HG03469 (cell line): ENCODE results near the gene FBXO10.

Experiments used
- ATAC-seq: cut with Tn5 transposase; IDR thresholded peaks from one replicate; pipeline ENCODE4 v1.9.1; 2021; ENCODE audit warnings: mild to moderate bottlenecking, moderate library complexity, moderate number of reproducible peaks; ENCODE audit not compliant: unreplicated experiment

The FBXO10 gene

DNA sequence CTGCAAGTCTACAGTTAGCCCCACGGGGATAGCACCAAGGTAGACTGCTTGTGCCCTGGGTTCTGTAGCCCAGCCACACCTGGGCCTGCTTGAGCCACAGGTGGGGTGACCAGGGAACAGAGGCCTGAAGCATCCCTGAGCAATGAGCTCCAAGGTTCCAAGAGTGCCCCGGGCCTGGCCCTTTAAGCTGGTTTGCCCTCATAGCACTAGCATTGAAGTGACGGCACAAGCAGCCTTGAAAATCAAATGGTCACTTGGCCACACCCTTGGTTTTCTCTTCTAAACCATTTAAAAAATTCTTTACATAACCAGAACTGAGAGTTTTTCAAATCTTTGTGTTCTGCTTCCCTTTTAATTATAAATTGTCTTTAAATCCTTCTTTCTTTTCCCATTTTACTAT, 24.7 kb downstream of the FBXO10 start:
- ATAC-seq, result no peak

GRCh38 chr9:37550781-37551180, 25.4 kb downstream of the FBXO10 start:
- ATAC-seq, result no peak

GRCh38 chr9:37549527-37549926, 26.7 kb downstream of the FBXO10 start:
- ATAC-seq, result no peak

- ATAC-seq, result no peak
These were observed 28.8 kb downstream of the FBXO10 start for GRCh38 chr9:37547328-37547878.

DNA sequence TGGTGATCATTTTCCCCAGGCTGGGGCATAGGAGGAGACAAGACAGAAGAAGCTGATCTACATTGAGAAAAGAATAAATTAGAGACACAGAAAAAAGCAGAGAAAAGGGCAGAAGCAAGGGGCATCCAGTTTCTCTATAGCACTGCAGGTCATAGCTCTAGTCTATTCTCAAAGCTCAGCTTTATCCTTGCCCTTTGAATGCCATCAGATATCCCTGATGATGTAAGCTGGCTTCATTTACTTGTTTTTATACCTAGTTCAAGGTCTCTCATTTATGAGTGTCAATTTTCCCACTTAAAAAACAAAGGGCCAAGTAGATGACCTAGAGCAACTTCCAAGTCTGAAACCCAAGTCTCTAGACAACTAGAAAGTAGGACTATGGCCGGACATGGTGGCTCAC, 32.7 kb downstream of the FBXO10 start:
- no peak for ATAC-seq

GRCh38 chr9:37542895-37543294, 33.3 kb downstream of the FBXO10 start:
- ATAC-seq, result no peak

DNA sequence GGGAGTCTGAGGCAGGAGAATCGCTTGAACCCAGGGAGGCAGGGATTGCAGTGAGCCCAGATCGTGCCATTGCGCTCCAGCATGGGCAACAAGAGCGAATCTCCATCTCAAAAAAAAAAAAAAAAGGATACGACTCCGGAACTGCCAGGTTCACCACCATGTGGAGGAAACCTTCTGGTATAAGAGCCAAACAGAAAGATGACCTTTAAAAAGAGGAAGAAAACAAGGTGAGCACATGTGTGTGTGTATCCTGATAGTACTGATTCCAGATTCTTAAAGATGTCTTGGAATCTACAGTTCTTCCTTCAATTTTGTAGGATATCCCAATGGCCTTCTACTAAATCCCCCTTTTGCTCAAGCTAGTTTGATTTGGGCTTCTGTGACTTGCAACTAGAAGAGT, 33.7 kb downstream of the FBXO10 start:
- no peak for ATAC-seq

- ATAC-seq, result no peak
These were observed 34.7 kb downstream of the FBXO10 start for GRCh38 chr9:37541465-37541864.

DNA sequence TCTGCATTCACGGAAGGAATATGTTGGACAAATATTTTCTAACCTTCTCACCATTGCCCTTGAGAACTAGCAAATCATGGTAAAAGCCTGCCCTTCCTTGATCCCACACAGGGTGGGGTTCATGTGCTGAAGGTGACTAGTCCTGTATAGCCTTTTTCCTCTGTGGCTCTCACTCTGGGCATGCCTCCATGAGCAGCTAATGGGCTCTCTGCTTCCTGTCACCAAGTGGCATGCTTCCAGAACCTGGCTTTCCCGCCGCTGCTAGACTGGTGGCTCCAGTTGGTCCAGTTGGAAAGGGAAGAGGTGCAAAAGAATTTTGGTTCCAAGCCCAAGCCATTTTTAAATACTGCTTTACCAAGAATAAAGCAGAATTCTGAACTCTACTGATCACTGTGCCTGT, 35.5 kb downstream of the FBXO10 start:
- no peak for ATAC-seq

DNA sequence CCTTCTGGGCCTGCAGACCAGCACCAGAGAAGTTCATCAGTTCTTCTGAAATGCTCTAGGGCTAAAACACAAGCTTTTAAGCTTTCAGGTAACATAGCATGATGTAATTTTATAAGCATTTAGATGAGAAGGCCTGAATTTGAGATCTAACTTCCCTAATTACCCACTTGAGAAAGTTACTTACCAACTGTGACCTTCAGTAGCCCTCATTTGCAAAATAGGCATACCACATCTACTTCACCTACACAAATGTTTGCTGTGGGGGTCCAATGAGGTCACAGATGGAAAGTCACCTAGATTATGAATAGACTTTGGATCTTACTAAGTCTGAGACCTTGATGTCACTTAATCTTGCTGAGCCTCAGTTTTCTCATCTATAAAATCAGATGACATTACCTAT, 36.5 kb downstream of the FBXO10 start:
- no peak for ATAC-seq

DNA sequence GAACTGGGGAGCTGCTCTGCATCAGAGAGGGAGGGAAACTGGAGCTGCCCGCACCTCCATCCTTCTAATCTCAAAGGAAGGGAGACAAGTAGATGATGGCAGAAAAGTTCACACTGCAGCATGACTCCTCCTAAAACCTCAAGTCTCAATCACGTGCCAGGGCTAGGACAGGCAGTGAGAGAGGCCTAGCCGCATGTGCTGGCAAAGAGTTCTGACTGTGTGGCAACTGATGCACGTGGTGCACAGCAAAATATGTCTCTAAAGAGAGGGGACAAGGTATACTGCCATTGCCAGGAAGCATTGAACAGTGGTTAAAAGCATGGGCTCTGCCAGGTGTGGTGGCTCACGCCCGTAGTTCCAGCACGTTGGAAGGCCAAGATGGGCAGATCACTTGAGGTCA, 38.1 kb downstream of the FBXO10 start:
- ATAC-seq, result no peak

GRCh38 chr9:37534901-37535300, 41.3 kb downstream of the FBXO10 start:
- no peak for ATAC-seq

DNA sequence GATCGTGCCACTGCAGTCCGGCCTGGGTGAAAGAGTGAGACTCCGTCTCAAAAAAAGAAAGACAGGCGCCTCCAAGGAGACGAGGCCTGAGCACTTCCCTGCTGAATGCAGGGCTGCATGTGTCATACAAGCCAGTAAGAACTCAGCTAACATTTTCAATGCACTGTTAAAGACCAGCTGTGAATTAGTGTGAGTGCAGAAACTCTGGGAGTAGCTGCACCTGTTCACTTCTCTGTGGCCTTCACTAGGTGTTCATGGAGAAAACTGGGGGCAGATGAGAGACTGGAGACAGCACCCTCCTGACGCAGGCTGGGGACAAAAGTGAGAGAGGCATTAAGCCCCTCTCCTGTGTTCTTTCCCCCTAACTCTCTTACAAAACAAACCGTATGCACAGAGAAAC, 41.8 kb downstream of the FBXO10 start:
- ATAC-seq, result no peak

GRCh38 chr9:37531699-37532098, 44.5 kb downstream of the FBXO10 start:
- ATAC-seq, result peak; percentile 65

DNA sequence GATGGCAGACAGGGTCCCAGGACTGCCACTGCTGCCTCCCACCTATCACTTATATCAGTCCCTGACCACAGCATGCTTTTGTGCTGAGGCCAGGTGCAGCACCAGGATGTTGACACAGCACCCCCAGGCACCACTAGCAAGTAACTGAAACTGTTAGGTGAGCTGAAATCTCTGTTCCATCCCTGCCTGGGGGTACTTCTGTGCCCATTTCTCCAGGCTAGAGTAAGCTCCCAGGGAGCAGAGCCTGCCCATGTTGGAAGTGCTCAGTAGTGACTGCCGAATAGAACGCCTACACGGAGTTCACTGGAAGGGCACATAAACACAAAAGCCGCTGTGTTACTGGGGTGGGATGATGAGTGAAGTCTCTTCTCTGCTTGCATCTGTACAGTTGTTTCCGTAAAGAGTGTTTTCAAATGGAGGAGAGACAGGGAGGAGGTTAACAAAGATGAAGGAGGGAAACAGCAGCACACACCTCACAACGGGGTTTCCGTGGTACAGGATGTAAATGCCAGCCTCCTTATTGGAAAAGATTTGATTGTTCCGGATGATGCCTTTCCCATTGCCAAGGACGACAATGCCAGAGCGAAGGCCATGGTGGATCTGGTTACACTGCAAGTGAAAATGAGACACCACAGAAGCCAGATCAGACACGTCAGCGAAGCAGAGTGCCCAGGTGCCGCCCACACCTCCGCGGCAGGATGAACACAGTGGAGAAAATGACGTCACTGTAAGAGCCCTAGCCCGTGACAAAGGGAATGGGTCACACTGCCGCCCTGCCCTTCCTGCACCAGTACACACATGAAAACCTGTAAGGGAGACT, 47.3 kb downstream of the FBXO10 start:
- ATAC-seq, result no peak

DNA sequence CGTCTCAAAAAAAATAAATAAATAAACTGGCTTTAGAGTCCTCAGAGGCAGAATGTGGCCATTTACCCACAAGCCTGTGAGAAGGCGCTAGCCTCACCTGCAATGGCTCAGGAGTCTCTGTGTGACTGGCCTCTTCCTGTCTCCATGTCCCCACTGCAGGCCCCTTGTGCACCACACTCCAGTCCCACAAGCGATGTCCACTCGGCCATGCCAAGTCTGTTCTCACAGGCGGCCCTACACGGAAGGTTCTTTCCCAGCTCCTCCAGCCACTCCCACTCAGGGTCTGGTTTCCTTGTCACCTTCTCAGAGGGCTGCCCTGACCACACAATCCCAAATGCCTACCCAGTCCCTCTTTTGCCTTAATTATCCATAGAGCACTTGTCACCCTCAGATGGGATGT, 52.3 kb downstream of the FBXO10 start:
- ATAC-seq, result no peak

DNA sequence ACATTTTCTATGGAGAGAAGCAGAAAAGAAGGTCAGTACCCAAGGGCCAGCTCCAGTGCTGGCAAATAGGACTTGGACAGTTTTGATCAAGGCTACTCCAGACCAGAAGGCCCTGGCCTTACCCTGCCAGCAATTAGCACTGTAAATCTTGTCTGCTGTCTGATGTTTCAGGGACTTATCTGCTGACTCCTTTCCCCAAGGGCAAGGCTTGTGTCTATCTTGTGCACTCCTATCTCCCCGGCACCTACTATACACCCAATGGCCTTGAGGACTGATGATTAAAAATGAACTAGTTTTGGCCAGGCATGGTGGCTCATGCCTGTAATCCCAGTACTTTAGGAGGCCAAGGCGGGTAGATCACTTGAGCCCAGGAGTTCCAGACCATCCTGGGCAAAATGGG, 53.2 kb downstream of the FBXO10 start:
- no peak for ATAC-seq

GRCh38 chr9:37521111-37521510, 55.1 kb downstream of the FBXO10 start:
- no peak for ATAC-seq

DNA sequence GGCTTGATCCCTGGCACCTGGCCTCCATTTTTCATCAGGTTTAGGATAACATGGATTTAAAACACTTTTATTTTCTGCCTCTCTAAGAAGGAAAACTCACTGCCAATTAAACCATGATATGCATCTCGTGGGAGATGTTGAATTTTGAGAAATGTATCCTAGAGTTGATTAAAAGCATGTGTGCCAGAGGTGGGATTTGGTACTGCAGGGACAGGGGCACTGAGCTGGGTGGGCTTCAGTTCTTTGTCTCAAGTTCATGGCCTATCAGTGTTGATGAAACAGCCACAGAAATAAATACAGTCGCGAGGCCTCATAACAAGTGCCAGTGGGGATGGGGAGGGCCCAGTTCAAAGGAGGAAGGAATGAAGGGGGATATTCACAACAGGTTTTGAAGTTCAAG, 55.5 kb downstream of the FBXO10 start:
- no peak for ATAC-seq

- ATAC-seq, result no peak
These were observed 58.3 kb downstream of the FBXO10 start for GRCh38 chr9:37517923-37518322.

GRCh38 chr9:37515620-37516258, 60.4 kb downstream of the FBXO10 start:
- no peak for ATAC-seq

DNA sequence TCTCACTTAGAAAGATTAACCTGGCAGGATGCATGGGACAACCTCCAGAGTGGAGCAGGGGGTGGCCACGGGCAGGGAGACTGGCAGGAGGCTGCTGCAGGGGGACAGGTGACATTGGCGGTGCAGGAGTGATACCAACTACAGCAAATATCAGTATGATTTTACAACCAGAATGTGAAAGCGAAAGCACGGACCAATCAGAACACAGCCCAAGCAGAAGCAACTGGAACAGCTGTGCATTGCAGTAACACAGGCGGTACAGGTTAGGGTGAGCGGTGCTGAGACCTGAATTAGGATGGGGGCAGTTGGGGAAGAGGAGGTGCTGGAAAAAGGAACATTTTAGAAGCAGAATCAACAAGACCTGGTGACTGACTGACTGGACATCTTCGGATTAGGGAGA, 61.2 kb downstream of the FBXO10 start:
- no peak for ATAC-seq
